ENCODE data around the gene CELF4.

CELF4 gene

GRCh38 chr18:37514953-37515352 is 50.6 kb downstream of the CELF4 start:
- no peak for TF ChIP-seq CTCF (IDR thresholded peaks at IDR 0.05; ENCODE audit: low read depth, low read length)
- H3K4me3 ChIP-seq (ENCODE audit: low read depth, low read length), result no peak overlapping the region
- in situ Hi-C loops (cut with HindIII; ENCODE audit: low sequenced_read_pairs), result no loop called here
- DNase-seq (ENCODE audit: low read depth, low spot score), result no peak

- in situ Hi-C loops (cut with HindIII; ENCODE audit: low sequenced_read_pairs), result no loop called here
- DNase-seq (ENCODE audit: low read depth, low spot score), result no peak
- TF ChIP-seq CTCF (IDR thresholded peaks at IDR 0.05; ENCODE audit: low read depth, low read length), result no peak
- H3K4me3 ChIP-seq (ENCODE audit: low read depth, low read length), result no peak overlapping the region
These were observed 53.2 kb downstream of the CELF4 start for GRCh38 chr18:37512400-37512799.

GRCh38 chr18:37511721-37512298 is 53.8 kb downstream of the CELF4 start:
- in situ Hi-C loops (cut with HindIII; ENCODE audit: low sequenced_read_pairs), result no loop called here
- no peak for DNase-seq (ENCODE audit: low read depth, low spot score)
- H3K4me3 ChIP-seq (ENCODE audit: low read depth, low read length), result no peak overlapping the region
- no peak for TF ChIP-seq CTCF (IDR thresholded peaks at IDR 0.05; ENCODE audit: low read depth, low read length)

- no peak for DNase-seq (ENCODE audit: low read depth, low spot score)
- no peak overlapping the region for H3K4me3 ChIP-seq (ENCODE audit: low read depth, low read length)
- in situ Hi-C loops (cut with HindIII; ENCODE audit: low sequenced_read_pairs), result no loop called here
- no peak for TF ChIP-seq CTCF (IDR thresholded peaks at IDR 0.05; ENCODE audit: low read depth, low read length)
These were observed 56.0 kb downstream of the CELF4 start for GRCh38 chr18:37509600-37509999.

- DNase-seq (ENCODE audit: low read depth, low spot score), result no peak
- H3K4me3 ChIP-seq (ENCODE audit: low read depth, low read length), result no peak overlapping the region
- in situ Hi-C loops (cut with HindIII; ENCODE audit: low sequenced_read_pairs), result no loop called here
- no peak for TF ChIP-seq CTCF (IDR thresholded peaks at IDR 0.05; ENCODE audit: low read depth, low read length)
These were observed 57.4 kb downstream of the CELF4 start for GRCh38 chr18:37508207-37508606.

GRCh38 chr18:37507239-37507638 is 58.4 kb downstream of the CELF4 start:
- no peak for DNase-seq (ENCODE audit: low read depth, low spot score)
- in situ Hi-C loops (cut with HindIII; ENCODE audit: low sequenced_read_pairs), result no loop called here
- TF ChIP-seq CTCF (IDR thresholded peaks at IDR 0.05; ENCODE audit: low read depth, low read length), result no peak
- no peak overlapping the region for H3K4me3 ChIP-seq (ENCODE audit: low read depth, low read length)

- no peak overlapping the region for H3K4me3 ChIP-seq (ENCODE audit: low read depth, low read length)
- DNase-seq (ENCODE audit: low read depth, low spot score), result no peak
- TF ChIP-seq CTCF (IDR thresholded peaks at IDR 0.05; ENCODE audit: low read depth, low read length), result no peak
- in situ Hi-C loops (cut with HindIII; ENCODE audit: low sequenced_read_pairs), result no loop called here
These were observed 59.6 kb downstream of the CELF4 start for GRCh38 chr18:37506001-37506400.
